Kidney epithelial cell (primary cell): ENCODE results near the gene SZRD1. TPM values are rescaled to one million over a fixed set of nuclear protein-coding genes. Genes with fewer than 3 reads are reported as not detected.
A peak's percentile ranks its signal among the peaks of the same experiment; 100 is the strongest.

ENCODE experiments used
- DNase-seq: peaks from one replicate; pipeline ENCODE4 v3.0.0-alpha.2; 2010; ENCODE audit warnings: low read depth
- H3K27me3 ChIP-seq: 2 replicates; pipeline ENCODE4 v1.6.0; 2011; ENCODE audit warnings: low read length; ENCODE audit not compliant: control insufficient read depth, insufficient read depth
- H3K36me3 ChIP-seq: 2 replicates; pipeline ENCODE4 v1.5.1; 2011; ENCODE audit warnings: low read length; ENCODE audit not compliant: control insufficient read depth, insufficient read depth
- H3K4me3 ChIP-seq: 2 replicates; pipeline ENCODE4 v1.5.1; 2011; ENCODE audit warnings: low read depth, mild to moderate bottlenecking, control low read depth, low read length
- total RNA-seq: library from RNA; depleted of rRNA; stranded (reverse); fragments of >200 nt; gene quantifications from 2 replicates; pipeline ENCODE4 v1.2.3, GENCODE V29; 2015
- TF ChIP-seq, protein P1 (sequence below): IDR thresholded peaks from 2 replicates; pipeline ENCODE4 v1.5.1; 2011; ENCODE audit warnings: mild to moderate bottlenecking, moderate library complexity, low read length, control low read depth, inconsistent platforms; ENCODE audit not compliant: insufficient read depth, poor library complexity, severe bottlenecking

Gene SZRD1
- total RNA-seq, 1 donor from 2014 or later: 96.0 TPM

DNA sequence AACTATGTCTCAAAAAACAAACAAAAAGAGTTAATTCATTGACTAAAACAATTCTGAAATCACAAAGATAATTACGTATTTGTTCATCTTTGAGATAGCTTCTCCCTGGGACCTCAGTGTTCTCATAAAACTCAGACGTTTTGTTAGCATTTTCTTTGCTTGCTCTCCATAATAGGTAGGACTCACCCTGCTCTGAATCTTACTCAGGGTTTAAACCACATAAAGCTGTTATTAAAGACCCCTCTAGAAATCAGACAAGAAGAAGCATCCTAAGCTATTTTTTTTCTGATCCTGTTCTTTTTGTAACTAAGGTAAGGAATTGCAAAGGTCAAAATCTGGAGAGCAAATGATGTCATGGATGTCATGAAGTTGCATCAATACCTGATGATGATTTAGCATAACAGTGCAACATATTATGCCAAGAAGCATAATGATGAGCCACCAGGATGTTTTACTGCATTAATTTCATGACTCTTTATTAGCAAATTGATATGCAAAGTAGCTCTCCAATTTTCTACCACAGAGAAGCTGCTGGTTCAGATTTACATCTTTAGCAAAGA, 17.1 kb upstream of the SZRD1 start:
- Histone ChIP-seq H3K4me3 (no peak overlapping the region), H3K27me3 (no peaks in the 10 kb centered on the region), H3K36me3 (no peaks in the 10 kb centered on the region)
- TF ChIP-seq, protein P1, sequence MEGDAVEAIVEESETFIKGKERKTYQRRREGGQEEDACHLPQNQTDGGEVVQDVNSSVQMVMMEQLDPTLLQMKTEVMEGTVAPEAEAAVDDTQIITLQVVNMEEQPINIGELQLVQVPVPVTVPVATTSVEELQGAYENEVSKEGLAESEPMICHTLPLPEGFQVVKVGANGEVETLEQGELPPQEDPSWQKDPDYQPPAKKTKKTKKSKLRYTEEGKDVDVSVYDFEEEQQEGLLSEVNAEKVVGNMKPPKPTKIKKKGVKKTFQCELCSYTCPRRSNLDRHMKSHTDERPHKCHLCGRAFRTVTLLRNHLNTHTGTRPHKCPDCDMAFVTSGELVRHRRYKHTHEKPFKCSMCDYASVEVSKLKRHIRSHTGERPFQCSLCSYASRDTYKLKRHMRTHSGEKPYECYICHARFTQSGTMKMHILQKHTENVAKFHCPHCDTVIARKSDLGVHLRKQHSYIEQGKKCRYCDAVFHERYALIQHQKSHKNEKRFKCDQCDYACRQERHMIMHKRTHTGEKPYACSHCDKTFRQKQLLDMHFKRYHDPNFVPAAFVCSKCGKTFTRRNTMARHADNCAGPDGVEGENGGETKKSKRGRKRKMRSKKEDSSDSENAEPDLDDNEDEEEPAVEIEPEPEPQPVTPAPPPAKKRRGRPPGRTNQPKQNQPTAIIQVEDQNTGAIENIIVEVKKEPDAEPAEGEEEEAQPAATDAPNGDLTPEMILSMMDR: no peak
- no peak for DNase-seq

DNA sequence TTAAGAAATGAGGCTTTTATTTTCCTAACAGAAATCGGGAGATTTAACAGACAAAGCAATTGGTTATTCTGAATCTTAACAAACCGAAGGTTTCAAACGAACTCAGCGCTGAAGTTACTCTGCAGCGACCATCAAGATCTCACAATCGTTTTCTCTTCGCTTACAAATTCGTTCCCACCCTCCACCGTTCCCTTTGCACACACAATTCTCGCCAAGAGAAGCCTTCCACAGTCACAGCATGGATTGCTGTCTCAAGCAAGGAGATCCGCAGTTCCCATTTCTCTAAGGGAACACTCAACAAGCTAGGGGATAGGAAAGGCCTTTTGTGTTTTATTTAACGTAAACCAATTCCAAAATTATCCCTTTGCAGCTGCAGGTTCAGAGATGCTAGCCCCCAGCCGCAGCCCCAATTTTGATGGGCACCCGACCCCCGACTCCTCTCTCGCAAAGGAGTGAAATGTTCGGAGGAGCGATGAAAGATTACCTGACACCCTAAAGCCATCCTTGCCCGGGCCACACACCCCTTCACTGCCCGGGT, 15.5 kb upstream of the SZRD1 start:
- TF ChIP-seq, protein P1: no peak
- H3K36me3 ChIP-seq: no peaks in the 10 kb centered on the region
- H3K27me3 ChIP-seq: no peaks in the 10 kb centered on the region
- DNase-seq: no peak
- peak overlapping the region; percentile 99 for H3K4me3 ChIP-seq

DNA sequence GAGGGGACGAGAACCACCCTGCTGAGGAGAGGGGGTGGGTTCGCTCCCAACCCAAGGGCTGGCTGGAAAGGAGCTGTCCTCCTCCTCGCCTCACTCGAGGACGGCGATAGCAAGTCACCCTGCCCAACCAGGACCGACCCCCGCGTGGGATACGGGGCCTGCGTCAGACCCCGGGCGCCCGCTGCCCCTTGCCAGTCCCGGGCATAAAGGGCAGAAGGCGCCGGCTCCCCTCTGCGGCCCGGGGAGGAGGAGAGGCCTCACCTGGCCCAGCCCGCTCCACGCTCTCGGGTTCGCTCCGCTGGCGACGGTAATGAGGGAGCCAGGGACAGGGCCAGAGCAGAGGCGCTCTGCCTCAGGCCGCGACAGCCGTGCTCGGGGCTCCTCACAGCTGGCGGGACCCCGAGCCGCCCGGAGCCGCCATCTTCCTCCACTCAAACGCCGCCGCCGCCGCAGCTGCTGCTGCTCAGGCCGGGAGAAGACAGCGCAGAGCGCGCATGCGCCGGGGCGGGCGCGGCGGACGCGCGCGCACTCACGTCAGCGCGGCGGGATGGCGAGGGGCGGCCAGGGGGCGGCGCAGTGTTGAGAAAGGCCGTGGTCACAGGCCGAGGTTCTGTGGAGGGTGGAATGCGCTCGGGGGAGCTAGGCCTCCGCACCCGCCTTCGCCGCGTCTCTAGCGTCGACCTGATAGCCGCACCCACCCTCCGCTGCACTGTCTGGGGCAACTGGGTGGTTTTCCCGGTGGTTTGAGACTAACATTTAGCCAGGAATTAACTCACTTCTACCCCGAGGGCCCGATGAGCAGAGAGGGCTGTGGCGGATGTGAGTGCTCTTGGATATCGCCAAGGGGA, 14.8 kb upstream of the SZRD1 start, which contains the start of gene FBXO42:
Gene FBXO42, minus strand, starts transcription at position 487 of the 848 bp plus-strand sequence. CDS start 37,062 bp downstream, outside the sequence.
- TF ChIP-seq, protein P1: peak; percentile 38
- peak; percentile 59 for DNase-seq
- H3K36me3 ChIP-seq: no peaks in the 10 kb centered on the region
- H3K4me3 ChIP-seq: peak within 1 kb of the TSS; percentile 99
- no peaks in the 10 kb centered on the region for H3K27me3 ChIP-seq

DNA sequence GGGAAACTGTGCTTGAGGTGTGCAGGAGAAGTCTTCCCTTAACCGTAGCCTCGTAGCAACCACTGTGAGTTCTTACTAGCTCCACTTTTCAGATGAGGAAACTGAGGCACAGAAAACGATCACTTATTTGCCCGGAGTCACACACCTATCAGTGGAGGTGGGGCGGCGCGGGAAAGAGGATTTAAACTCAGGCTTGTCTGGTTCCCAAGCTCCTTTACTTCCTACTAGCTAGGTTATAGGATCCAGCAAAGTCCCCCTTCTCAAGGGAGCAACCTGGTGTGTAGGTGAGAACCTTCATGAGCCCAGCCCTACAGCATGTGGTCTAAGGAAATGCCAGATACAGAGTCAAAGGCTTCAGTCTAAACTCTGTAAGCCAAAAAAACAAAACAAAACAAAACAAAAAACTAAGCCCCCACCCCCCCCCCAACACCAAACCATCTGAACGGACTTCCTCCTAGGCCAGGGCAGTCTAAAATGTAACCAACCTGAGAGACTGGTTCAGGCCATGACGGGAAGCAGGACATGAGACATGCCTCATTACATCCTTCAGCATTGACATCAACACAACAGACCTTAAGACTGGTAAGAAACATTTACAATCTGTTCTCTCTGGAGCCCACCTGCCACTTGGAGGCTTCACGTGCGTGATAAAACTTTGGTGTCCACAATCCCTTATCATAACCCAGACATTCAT, 14.1 kb upstream of the SZRD1 start:
- TF ChIP-seq, protein P1: no peak
- peak overlapping the region; percentile 33 for H3K4me3 ChIP-seq

DNA sequence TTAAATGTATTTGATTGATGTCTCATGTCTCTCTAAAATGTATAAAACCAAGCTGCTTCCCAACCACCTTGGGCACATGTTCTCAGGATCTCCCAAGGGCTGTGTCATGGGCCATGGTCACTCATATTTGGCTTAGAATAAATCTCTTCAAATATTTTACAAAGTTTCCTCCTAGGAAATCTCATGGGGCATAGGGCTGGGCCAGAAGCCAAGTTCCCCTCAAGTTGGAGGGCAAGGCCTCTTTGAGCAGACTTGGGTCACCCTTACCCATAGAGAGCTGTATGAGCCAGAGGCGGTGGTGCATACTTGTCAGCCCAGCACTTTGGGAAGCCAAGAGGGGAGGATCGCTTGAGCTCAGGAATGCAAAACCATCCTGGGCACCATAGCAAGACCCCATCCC, 12.4 kb upstream of the SZRD1 start:
- no peaks in the 10 kb centered on the region for H3K27me3 ChIP-seq

More for the DNA sequence above, 14.1 kb upstream of the SZRD1 start:
- no peaks in the 10 kb centered on the region for H3K36me3 ChIP-seq
- no peak for DNase-seq
- no peaks in the 10 kb centered on the region for H3K27me3 ChIP-seq

More for the DNA sequence above, 12.4 kb upstream of the SZRD1 start:
- H3K4me3 ChIP-seq: no peak overlapping the region
- DNase-seq: no peak
- no peaks in the 10 kb centered on the region for H3K36me3 ChIP-seq
- TF ChIP-seq, protein P1: no peak
